ENCODE results near the gene HEMK1.
A peak's percentile ranks its signal among the peaks of the same experiment; 100 is the strongest.

GRCh38 chr3:50533316-50533715 is 36.0 kb upstream of the HEMK1 start:
- TF ChIP-seq RXRA (IDR thresholded peaks at IDR 0.05; ENCODE audit: insufficient read depth, low read depth, low read length) (no peak), EP300 (IDR thresholded peaks at IDR 0.05; ENCODE audit: borderline replicate concordance in 1 of 2, low read depth in 2 of 2, low read length in 2 of 2) (peak in 1 of 2 experiments; percentile 25; a peak in 1 of 3 replicates), NRF1 (IDR thresholded peaks at IDR 0.05; ENCODE audit: low read depth, low read length) (no peak), POU5F1 (IDR thresholded peaks at IDR 0.05; ENCODE audit: low read depth, low read length) (no peak), GABPA (IDR thresholded peaks at IDR 0.05; ENCODE audit: borderline replicate concordance, insufficient read depth, low read length) (no peak), EZH2 (IDR thresholded peaks at IDR 0.05; ENCODE audit: low read depth, low read length, severe bottlenecking) (no peak), JUN (IDR thresholded peaks at IDR 0.05; ENCODE audit: low read depth, low read length) (no peak)
- TF ChIP-seq, protein P1, sequence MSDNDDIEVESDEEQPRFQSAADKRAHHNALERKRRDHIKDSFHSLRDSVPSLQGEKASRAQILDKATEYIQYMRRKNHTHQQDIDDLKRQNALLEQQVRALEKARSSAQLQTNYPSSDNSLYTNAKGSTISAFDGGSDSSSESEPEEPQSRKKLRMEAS (IDR thresholded peaks at IDR 0.05), result no peak
- TF ChIP-seq, protein P2, sequence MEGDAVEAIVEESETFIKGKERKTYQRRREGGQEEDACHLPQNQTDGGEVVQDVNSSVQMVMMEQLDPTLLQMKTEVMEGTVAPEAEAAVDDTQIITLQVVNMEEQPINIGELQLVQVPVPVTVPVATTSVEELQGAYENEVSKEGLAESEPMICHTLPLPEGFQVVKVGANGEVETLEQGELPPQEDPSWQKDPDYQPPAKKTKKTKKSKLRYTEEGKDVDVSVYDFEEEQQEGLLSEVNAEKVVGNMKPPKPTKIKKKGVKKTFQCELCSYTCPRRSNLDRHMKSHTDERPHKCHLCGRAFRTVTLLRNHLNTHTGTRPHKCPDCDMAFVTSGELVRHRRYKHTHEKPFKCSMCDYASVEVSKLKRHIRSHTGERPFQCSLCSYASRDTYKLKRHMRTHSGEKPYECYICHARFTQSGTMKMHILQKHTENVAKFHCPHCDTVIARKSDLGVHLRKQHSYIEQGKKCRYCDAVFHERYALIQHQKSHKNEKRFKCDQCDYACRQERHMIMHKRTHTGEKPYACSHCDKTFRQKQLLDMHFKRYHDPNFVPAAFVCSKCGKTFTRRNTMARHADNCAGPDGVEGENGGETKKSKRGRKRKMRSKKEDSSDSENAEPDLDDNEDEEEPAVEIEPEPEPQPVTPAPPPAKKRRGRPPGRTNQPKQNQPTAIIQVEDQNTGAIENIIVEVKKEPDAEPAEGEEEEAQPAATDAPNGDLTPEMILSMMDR (IDR thresholded peaks at IDR 0.05; ENCODE audit: control extremely low read depth in 1 of 3, insufficient read depth in 1 of 3, low read depth in 1 of 3, low read length in 3 of 3), result no peak
